HCT116 (cell line): ENCODE data around the gene CD28. TPM values are rescaled to one million over a fixed set of nuclear protein-coding genes. Genes with fewer than 3 reads are reported as not detected.

Source experiments
- ATAC-seq: fragments of 200-7000 bp; cut with Tn5 transposase; 2 replicates; pipeline ENCODE4 v1.9.1; 2020; ENCODE audit warnings: mild to moderate bottlenecking, moderate library complexity
- BruUV-seq: library from RNA; stranded (reverse); fragments of 400-500 nt; replicated peaks from 2 replicates; lab custom pipeline; 2021; lab: Mats Ljungman, UMichigan
- CTCF ChIA-PET: fragments of 300-600 bp; sonication (Branson Sonifier 250); formaldehyde crosslinking; loops from one replicate; lab custom pipeline; 2021; ENCODE audit warnings: antibody characterized with exemption; lab: Charles Lee
- POLR2A ChIA-PET: fragments of 300-600, 350-600 bp; sonication (Branson Sonifier 250); formaldehyde crosslinking; loops from one replicate; lab custom pipeline; 2021; ENCODE audit warnings: antibody characterized with exemption; lab: Charles Lee
- RAD21 ChIA-PET, 2 experiments: fragments of 300-600 bp; sonication (Branson Sonifier 250); formaldehyde crosslinking; loops; one replicate each; lab custom pipeline; 2023; ENCODE audit warnings: low total read pairs in 2 of 2; ENCODE audit not compliant: uncharacterized antibody in 2 of 2, unreplicated experiment in 2 of 2, low non-redundant PET in 1 of 2; lab: Charles Lee
- DNase-seq: peaks from one replicate; pipeline ENCODE4 v3.0.0-alpha.2; 2010; ENCODE audit warnings: low read depth, low spot score
- H2AFZ ChIP-seq: fragments of 200-600 bp; shearing (Covaris generic), sonication (generic); 2 replicates; pipeline ENCODE4 v1.6.1; 2017; ENCODE audit warnings: low read depth, mixed run types, mixed read lengths, antibody characterized with exemption, low read length; ENCODE audit not compliant: poor library complexity, severe bottlenecking
- H3K27ac ChIP-seq: 2 replicates; pipeline ENCODE4 v1.5.1; 2012; ENCODE audit warnings: low read depth, low read length
- H3K27me3 ChIP-seq: fragments of 200-600 bp; sonication (generic); 2 replicates; pipeline ENCODE4 v1.6.1; 2016; ENCODE audit warnings: mixed run types, low read length, mixed read lengths; ENCODE audit not compliant: insufficient read depth
- H3K36me3 ChIP-seq, 2 experiments: fragments of 200-500 bp in 1 of 2; fragments of 200-600 bp in 1 of 2; sonication (Bioruptor generic) in 1 of 2; sonication (generic) in 1 of 2; 2 replicates each; pipeline versions ENCODE4 v1.5.1 to v1.6.1; 2014 to 2016; ENCODE audit warnings: low read length in 2 of 2, inconsistent platforms in 1 of 2, mixed read lengths in 1 of 2, mixed run types in 1 of 2; ENCODE audit not compliant: insufficient read depth in 2 of 2, control insufficient read depth in 1 of 2
- H3K4me1 ChIP-seq, 2 experiments: fragments of 200-600 bp in 1 of 2; sonication (generic) in 1 of 2; 2 replicates each; pipeline versions ENCODE4 v1.5.1 to v1.6.1; 2012 to 2017; ENCODE audit warnings: low read length in 2 of 2, inconsistent platforms in 1 of 2, mild to moderate bottlenecking in 1 of 2, mixed read lengths in 1 of 2, mixed run types in 1 of 2, moderate library complexity in 1 of 2; ENCODE audit not compliant: insufficient read depth in 2 of 2, control insufficient read depth in 1 of 2
- H3K4me2 ChIP-seq: fragments of 200-600 bp; sonication (generic); 2 replicates; pipeline ENCODE4 v1.6.1; 2017; ENCODE audit warnings: mixed run types, low read length, mixed read lengths
- H3K4me3 ChIP-seq, 2 experiments: fragments of 200-600 bp in 1 of 2; sonication (generic) in 1 of 2; replicated peaks in 1 of 2; 2 replicates each; pipeline ENCODE4 v1.5.1; 2011 to 2016; ENCODE audit warnings: low read length in 2 of 2, control low read depth in 1 of 2, low read depth in 1 of 2, mild to moderate bottlenecking in 1 of 2, mixed read lengths in 1 of 2, mixed run types in 1 of 2
- H3K79me2 ChIP-seq: fragments of 200-600 bp; sonication (generic); 2 replicates; pipeline ENCODE4 v1.6.1; 2017; ENCODE audit warnings: mild to moderate bottlenecking, mixed run types, low read length, moderate library complexity, mixed read lengths; ENCODE audit not compliant: insufficient read depth
- H3K9ac ChIP-seq: fragments of 200-600 bp; sonication (generic); 2 replicates; pipeline ENCODE4 v1.6.1; 2016; ENCODE audit warnings: low read length, mixed read lengths
- H3K9me2 ChIP-seq: fragments of 200-600 bp; sonication (generic), shearing (Covaris generic); 2 replicates; pipeline ENCODE4 v1.6.1; 2017; ENCODE audit warnings: mixed run types, mild to moderate bottlenecking, moderate library complexity; ENCODE audit not compliant: insufficient read depth
- H3K9me3 ChIP-seq, 2 experiments: fragments of 200-500 bp in 1 of 2; fragments of 200-600 bp in 1 of 2; sonication (Bioruptor generic) in 1 of 2; sonication (generic) in 1 of 2; 2 replicates each; pipeline ENCODE4 v1.6.1; 2014 to 2017; ENCODE audit warnings: low read length in 2 of 2, mixed read lengths in 2 of 2, inconsistent platforms in 1 of 2, low read depth in 1 of 2, mild to moderate bottlenecking in 1 of 2, mixed run types in 1 of 2, moderate library complexity in 1 of 2; ENCODE audit not compliant: control insufficient read depth in 1 of 2, insufficient read depth in 1 of 2
- H4K20me1 ChIP-seq: fragments of 200-600 bp; sonication (generic), shearing (Covaris generic); 2 replicates; pipeline ENCODE4 v1.6.1; 2017; ENCODE audit warnings: mixed run types, mild to moderate bottlenecking, moderate library complexity; ENCODE audit not compliant: insufficient read depth
- ATF3 ChIP-seq: IDR thresholded peaks from 2 replicates; pipeline ENCODE4 v1.6.1; 2012
- CBX3 ChIP-seq: IDR thresholded peaks from 2 replicates; pipeline ENCODE4 v1.6.1; 2012; ENCODE audit warnings: low read depth
- ELF1 ChIP-seq: IDR thresholded peaks from 2 replicates; pipeline ENCODE4 v1.6.1; 2012; ENCODE audit warnings: low read depth, borderline replicate concordance
- EZH2 ChIP-seq: fragments of 200-600 bp; sonication (generic); IDR thresholded peaks from 2 replicates; pipeline ENCODE4 v1.6.1; 2017; ENCODE audit warnings: antibody characterized with exemption, mixed run types
- SIN3A ChIP-seq: IDR thresholded peaks from 2 replicates; pipeline ENCODE4 v1.6.1; 2012; ENCODE audit warnings: low read depth
- SP1 ChIP-seq: IDR thresholded peaks from 2 replicates; pipeline ENCODE4 v1.6.1; 2012; ENCODE audit warnings: low read depth
- SRF ChIP-seq: IDR thresholded peaks from 2 replicates; pipeline ENCODE4 v1.6.1; 2012; ENCODE audit warnings: low read depth
- YY1 ChIP-seq: IDR thresholded peaks from 2 replicates; pipeline ENCODE4 v1.6.1; 2011; ENCODE audit warnings: low read length, low read depth, moderate library complexity, mild to moderate bottlenecking; ENCODE audit not compliant: insufficient replicate concordance; ENCODE audit errors: extremely low read depth
- intact Hi-C: fragments of 100-400 bp; cut with micrococcal nuclease; formaldehyde crosslinking; loops from 2 replicates; pipeline ENCODE4 v1.10.0; 2022
- total RNA-seq: library from RNA; stranded (reverse); gene quantifications from one replicate; pipeline ENCODE4 v1.2.1, GENCODE V29; 2021; ENCODE audit not compliant: unreplicated experiment
- TF ChIP-seq, protein P1 (sequence below), 3 experiments: fragments of 200-600 bp in 1 of 3; sonication (generic) in 1 of 3; IDR thresholded peaks in 2 of 3; conservative IDR thresholded peaks in 1 of 3; 2 replicates each; pipeline ENCODE4 v1.5.1; 2012 to 2017; ENCODE audit warnings: low read depth in 2 of 3, low read length in 2 of 3, antibody characterized with exemption in 1 of 3, borderline replicate concordance in 1 of 3, control low read depth in 1 of 3, mild to moderate bottlenecking in 1 of 3, mixed read lengths in 1 of 3, mixed run types in 1 of 3, moderate library complexity in 1 of 3; ENCODE audit not compliant: insufficient read depth in 1 of 3

Gene CD28
- total RNA-seq, 1 experiment from 2014 or later: 0.37 TPM

DNA sequence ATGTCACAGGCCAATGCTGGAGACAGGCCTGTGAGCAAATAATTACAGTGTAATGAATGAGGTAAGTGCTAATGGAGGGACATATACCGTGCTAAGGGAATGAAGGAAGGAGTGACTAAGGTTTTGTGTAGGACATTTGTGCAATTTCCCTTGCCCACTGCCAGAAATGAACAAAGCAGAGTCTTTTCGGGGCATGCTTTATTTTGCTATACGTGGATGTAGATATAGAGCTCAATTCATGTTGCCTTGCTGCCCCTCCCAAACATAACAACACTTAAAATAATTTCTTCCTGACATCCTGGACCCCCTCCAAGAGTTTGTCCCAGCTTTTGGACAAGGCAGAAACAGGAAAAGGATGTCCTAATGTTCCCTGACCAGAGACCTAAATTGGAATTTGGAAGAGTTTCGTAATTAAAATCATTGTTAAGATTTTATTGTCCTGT lies 23.7 kb upstream of the CD28 start (continued):
- TF ChIP-seq YY1 (no peak), SP1 (no peak), CBX3 (no peak)
- TF ChIP-seq, protein P1, sequence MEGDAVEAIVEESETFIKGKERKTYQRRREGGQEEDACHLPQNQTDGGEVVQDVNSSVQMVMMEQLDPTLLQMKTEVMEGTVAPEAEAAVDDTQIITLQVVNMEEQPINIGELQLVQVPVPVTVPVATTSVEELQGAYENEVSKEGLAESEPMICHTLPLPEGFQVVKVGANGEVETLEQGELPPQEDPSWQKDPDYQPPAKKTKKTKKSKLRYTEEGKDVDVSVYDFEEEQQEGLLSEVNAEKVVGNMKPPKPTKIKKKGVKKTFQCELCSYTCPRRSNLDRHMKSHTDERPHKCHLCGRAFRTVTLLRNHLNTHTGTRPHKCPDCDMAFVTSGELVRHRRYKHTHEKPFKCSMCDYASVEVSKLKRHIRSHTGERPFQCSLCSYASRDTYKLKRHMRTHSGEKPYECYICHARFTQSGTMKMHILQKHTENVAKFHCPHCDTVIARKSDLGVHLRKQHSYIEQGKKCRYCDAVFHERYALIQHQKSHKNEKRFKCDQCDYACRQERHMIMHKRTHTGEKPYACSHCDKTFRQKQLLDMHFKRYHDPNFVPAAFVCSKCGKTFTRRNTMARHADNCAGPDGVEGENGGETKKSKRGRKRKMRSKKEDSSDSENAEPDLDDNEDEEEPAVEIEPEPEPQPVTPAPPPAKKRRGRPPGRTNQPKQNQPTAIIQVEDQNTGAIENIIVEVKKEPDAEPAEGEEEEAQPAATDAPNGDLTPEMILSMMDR (IDR thresholded peaks at IDR 0.05 in 2 of 3, conservative IDR thresholded peaks at IDR 0.05 in 1 of 3; ENCODE audit: borderline replicate concordance in 1 of 3, insufficient read depth in 1 of 3, low read depth in 2 of 3, low read length in 2 of 3): no peak

DNA sequence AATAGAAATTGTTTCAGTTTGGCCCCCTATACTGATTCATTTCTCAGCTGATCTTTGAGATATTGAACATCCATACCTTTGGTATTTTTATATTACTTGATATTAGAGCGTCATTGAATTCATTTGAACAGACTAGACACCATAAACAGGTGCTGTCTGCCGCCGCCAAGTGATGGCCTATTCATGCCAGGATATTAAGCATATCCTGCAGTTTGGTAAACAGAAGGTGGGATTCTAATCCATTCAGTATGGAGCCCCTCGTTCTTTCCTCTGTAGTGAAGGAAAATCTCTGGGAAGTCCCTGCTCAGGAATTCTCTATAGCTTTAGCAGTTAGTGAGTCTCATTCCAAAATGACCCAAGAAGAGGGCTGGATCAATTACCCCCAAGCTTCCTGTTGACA lies 23.0 kb upstream of the CD28 start:
- no peaks in the 10 kb centered on the region for H3K9me3 ChIP-seq
- TF ChIP-seq EZH2 (no peak), SP1 (no peak), ELF1 (no peak), ATF3 (no peak), SRF (no peak), SIN3A (no peak)
- H3K27ac ChIP-seq: no peak overlapping the region
- H3K4me3 ChIP-seq: no peak overlapping the region
- no peaks in the 10 kb centered on the region for H4K20me1 ChIP-seq
- no TSS peak for BruUV-seq
- POLR2A ChIA-PET: no interaction called here
- ATAC-seq (no peak), DNase-seq (no peak)
- H3K27me3 ChIP-seq: no peaks in the 10 kb centered on the region
- H3K9ac ChIP-seq: no peak overlapping the region
- RAD21 ChIA-PET: no interaction called here
- H3K9me2 ChIP-seq: no peaks in the 10 kb centered on the region
- intact Hi-C loops: no loop called here
- H2AFZ ChIP-seq: no peak overlapping the region
- H3K4me2 ChIP-seq: no peak overlapping the region
- no peaks in the 10 kb centered on the region for H3K36me3 ChIP-seq
- CTCF ChIA-PET: no interaction called here
- no peaks in the 10 kb centered on the region for H3K79me2 ChIP-seq
- H3K4me1 ChIP-seq: no peaks in the 10 kb centered on the region
